ENCODE data around the gene SCN3A. TPM values are rescaled to one million over a fixed set of nuclear protein-coding genes. Genes with fewer than 3 reads are reported as not detected.

Gene SCN3A
- total and polyA plus RNA-seq, 2 of the 13 experiments (the other 11 are each of a cell fraction or from before 2014, with no cell fraction given): not detected

DNA sequence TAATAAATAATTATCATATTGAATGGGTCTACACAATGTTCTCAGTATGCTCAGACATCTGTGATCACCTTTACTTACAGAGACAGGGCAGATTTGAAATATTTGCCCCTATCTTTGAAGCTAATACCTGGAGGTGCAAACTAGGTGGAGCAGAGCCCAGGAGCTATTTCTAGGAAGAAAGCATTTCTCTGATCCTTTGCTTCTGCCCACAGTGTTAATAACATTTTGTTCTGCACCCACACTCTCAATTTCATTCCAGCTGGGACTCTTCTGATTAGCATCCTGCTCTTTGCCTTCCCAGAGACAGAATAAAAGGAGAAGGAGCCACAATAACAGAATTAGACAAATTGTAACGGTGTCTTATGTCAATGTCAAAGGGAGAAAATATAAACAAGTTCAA, 23.7 kb upstream of the SCN3A start (continued):
- TF ChIP-seq, protein P1, sequence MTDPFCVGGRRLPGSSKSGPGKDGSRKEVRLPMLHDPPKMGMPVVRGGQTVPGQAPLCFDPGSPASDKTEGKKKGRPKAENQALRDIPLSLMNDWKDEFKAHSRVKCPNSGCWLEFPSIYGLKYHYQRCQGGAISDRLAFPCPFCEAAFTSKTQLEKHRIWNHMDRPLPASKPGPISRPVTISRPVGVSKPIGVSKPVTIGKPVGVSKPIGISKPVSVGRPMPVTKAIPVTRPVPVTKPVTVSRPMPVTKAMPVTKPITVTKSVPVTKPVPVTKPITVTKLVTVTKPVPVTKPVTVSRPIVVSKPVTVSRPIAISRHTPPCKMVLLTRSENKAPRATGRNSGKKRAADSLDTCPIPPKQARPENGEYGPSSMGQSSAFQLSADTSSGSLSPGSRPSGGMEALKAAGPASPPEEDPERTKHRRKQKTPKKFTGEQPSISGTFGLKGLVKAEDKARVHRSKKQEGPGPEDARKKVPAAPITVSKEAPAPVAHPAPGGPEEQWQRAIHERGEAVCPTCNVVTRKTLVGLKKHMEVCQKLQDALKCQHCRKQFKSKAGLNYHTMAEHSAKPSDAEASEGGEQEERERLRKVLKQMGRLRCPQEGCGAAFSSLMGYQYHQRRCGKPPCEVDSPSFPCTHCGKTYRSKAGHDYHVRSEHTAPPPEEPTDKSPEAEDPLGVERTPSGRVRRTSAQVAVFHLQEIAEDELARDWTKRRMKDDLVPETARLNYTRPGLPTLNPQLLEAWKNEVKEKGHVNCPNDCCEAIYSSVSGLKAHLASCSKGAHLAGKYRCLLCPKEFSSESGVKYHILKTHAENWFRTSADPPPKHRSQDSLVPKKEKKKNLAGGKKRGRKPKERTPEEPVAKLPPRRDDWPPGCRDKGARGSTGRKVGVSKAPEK (CRISPR knock-in tag; IDR thresholded peaks at IDR 0.05; ENCODE audit: borderline replicate concordance): no peak
- TF ChIP-seq MAFF (IDR thresholded peaks at IDR 0.05; ENCODE audit: low read depth, low read length) (no peak), KLF9 (CRISPR knock-in tag; IDR thresholded peaks at IDR 0.05; ENCODE audit: low read depth) (no peak), ZNF589 (CRISPR knock-in tag; conservative IDR thresholded peaks at IDR 0.05) (no peak), AHR (CRISPR knock-in tag; IDR thresholded peaks at IDR 0.05) (no peak)

- H3K27ac ChIP-seq (ENCODE audit: extremely low read length, insufficient read depth, low read length): no peak overlapping the region
- H3K36me3 ChIP-seq (replicated peaks in 1 of 2; ENCODE audit: control insufficient read depth in 1 of 2, insufficient read depth in 2 of 2, low read length in 2 of 2): no peaks in the 10 kb centered on the region
- no peak overlapping the region for H3K9ac ChIP-seq (ENCODE audit: insufficient read depth, low read depth, low read length)
- intact Hi-C loops (cut with micrococcal nuclease; ENCODE audit: unreplicated experiment): no loop called here
- WGBS (ENCODE audit: low lambda C conversion rate): 0% methylated on average over 1 of the region's 1 CpG
- POLR2A ChIA-PET: no interaction called here
- in situ Hi-C loops (cut with HindIII; ENCODE audit: extremely low pct_ligation_motif_present, low pct_unique_long_range_greater_than_20kb): no loop called here
- no peak overlapping the region for H3K4me2 ChIP-seq (ENCODE audit: low read depth, low read length)
- no peaks in the 10 kb centered on the region for H3K9me3 ChIP-seq (ENCODE audit: low read length)
- BruUV-seq (replicated peaks): no TSS peak
- CTCF ChIA-PET (ENCODE audit: low intra/inter-chr PET ratio, low total read pairs): no interaction called here
- H3K27me3 ChIP-seq (ENCODE audit: control insufficient read depth in 1 of 2, insufficient read depth in 2 of 2, low read length in 2 of 2): no peaks in the 10 kb centered on the region
- TF ChIP-seq ZNF713 (CRISPR knock-in tag; IDR thresholded peaks at IDR 0.05) (no peak), TARDBP (CRISPR knock-in tag; IDR thresholded peaks at IDR 0.05) (no peak)
- no peak overlapping the region for H3K4me3 ChIP-seq (replicated peaks in 1 of 3; ENCODE audit: insufficient read depth in 1 of 3, low read depth in 2 of 3, low read length in 3 of 3)
- no peaks in the 10 kb centered on the region for H4K20me1 ChIP-seq (ENCODE audit: insufficient read depth, low read length)
- no peak for ATAC-seq
- no peaks in the 10 kb centered on the region for H3K79me2 ChIP-seq (ENCODE audit: insufficient read depth, low read length)
- no peak for FAIRE-seq
- H2AFZ ChIP-seq (ENCODE audit: low read length): no peak overlapping the region
- H3K4me1 ChIP-seq (ENCODE audit: insufficient read depth, low read length): no peaks in the 10 kb centered on the region
- DNase-seq (ENCODE audit: low spot score): no peak
Measured at GRCh38 chr2:165224941-165225340, 21.1 kb upstream of the SCN3A start.

All from HepG2 (cell line).